ENCODE measurements around the gene IGFN1. TPM values are rescaled to one million over a fixed set of nuclear protein-coding genes. Genes with fewer than 3 reads are reported as not detected.

The IGFN1 gene
- total and polyA plus RNA-seq, 2 of the 4 experiments (the other 2 are of a cell fraction), result 0.05 TPM; not detected in 1

GRCh38 chr1:201275253-201275666, 84.6 kb downstream of the IGFN1 start:
- POLR2A ChIA-PET (ENCODE audit: unreplicated experiment), result no interaction called here
- no peak overlapping the region for H2BK15ac ChIP-seq (ENCODE audit: low read depth, low read length)
- no peaks in the 10 kb centered on the region for H3K9me1 ChIP-seq (ENCODE audit: insufficient read depth, low read length)
- intact Hi-C loops (cut with micrococcal nuclease) (loop anchor here (10.0 kb wide), 1 partner anchor 890 kb away; the partner anchor contains the start of gene PTPN7), dilution Hi-C loops (cut with HindIII; ENCODE audit: low sequenced_read_pairs, unreplicated experiment) (no loop called here), in situ Hi-C loops (cut with MboI; ENCODE audit: low sequenced_read_pairs) (no loop called here)
- no peaks in the 10 kb centered on the region for H3K4me1 ChIP-seq (ENCODE audit: control insufficient read depth, insufficient read depth, low read length)
- peaks cover 14% of the 10 kb centered on the region for H3K27me3 ChIP-seq (ENCODE audit: control insufficient read depth, insufficient read depth, low read length)
- H2BK5ac ChIP-seq (ENCODE audit: low read depth, low read length, poor library complexity, severe bottlenecking), result no peak overlapping the region
- peak; percentile 43 for DNase-seq
- no peak overlapping the region for H2AK9ac ChIP-seq (replicated peaks; ENCODE audit: low read depth, low read length, poor library complexity)
- no peaks in the 10 kb centered on the region for H4K20me1 ChIP-seq (ENCODE audit: insufficient read depth, low read length)
- H3K56ac ChIP-seq (ENCODE audit: extremely low read depth, insufficient read depth, low read length), result no peak overlapping the region
- peak; percentile 57; the same call in 1 of the 2 replicates for ATAC-seq (ENCODE audit: low read depth)
- H2AK5ac ChIP-seq (ENCODE audit: low read depth, low read length), result no peak overlapping the region
- no peak overlapping the region for H3K4ac ChIP-seq (ENCODE audit: low read depth, low read length)
- no peak overlapping the region for H4K91ac ChIP-seq (ENCODE audit: insufficient read depth, low read depth, low read length)
- H3K9ac ChIP-seq (ENCODE audit: low read depth, low read length), result no peak overlapping the region
- WGBS, 2 experiments (ENCODE audit: extremely low coverage in 2 of 2, insufficient read length in 1 of 2), result 69% methylated on average over 10 of the region's 15 CpGs; no CpG with 5 or more reads in 1 of the 2 experiments
- no peak overlapping the region for H4K5ac ChIP-seq (ENCODE audit: low read depth, low read length)
- CTCF ChIA-PET, result no interaction called here
- no peak overlapping the region for H3K27ac ChIP-seq (ENCODE audit: insufficient read depth, low read length)
- no peak overlapping the region for H3K23ac ChIP-seq (ENCODE audit: low read depth, low read length)
- H2BK20ac ChIP-seq (ENCODE audit: low read depth, low read length), result no peak overlapping the region
- no peak overlapping the region for H3K14ac ChIP-seq (replicated peaks; ENCODE audit: low read depth, low read length)
- no peaks in the 10 kb centered on the region for H3K79me1 ChIP-seq (ENCODE audit: low read depth in 1 of 2, low read length in 2 of 2)
- no peak overlapping the region for H3K4me3 ChIP-seq (ENCODE audit: insufficient read depth, low read depth, low read length)
- peak; percentile 43; the same call in 1 of the 2 replicates for TF ChIP-seq BHLHE40 (IDR thresholded peaks at IDR 0.05; ENCODE audit: low read depth, low read length)
- no peak for TF ChIP-seq RAD21 (IDR thresholded peaks at IDR 0.05; ENCODE audit: low read length)
- no peak overlapping the region for H3K18ac ChIP-seq (ENCODE audit: low read depth, low read length)
- H2BK120ac ChIP-seq (ENCODE audit: low read depth, low read length), result no peak overlapping the region
- H3K9me3 ChIP-seq (ENCODE audit: control insufficient read depth, insufficient read depth, low read length), result no peaks in the 10 kb centered on the region
- H3K36me3 ChIP-seq (ENCODE audit: control insufficient read depth, insufficient read depth, low read length), result no peaks in the 10 kb centered on the region
- no peak overlapping the region for H4K8ac ChIP-seq (ENCODE audit: low read depth in 2 of 2, low read length in 2 of 2)
- no peak overlapping the region for H2AFZ ChIP-seq (replicated peaks; ENCODE audit: low read length, poor library complexity)
- no peak overlapping the region for H3K4me2 ChIP-seq (ENCODE audit: low read depth, low read length)
- no TSS peak for BruUV-seq (replicated peaks)
